GM19467 (cell line): ENCODE results near the gene RPL9.
"Not testable (repeated sequence)": the region's sequence is repeated elsewhere in the genome, so short reads cannot be mapped to it uniquely, and the experiment has no call there.

ENCODE experiments used
- ATAC-seq: cut with Tn5 transposase; IDR thresholded peaks from one replicate; pipeline ENCODE4 v1.9.1; 2021; ENCODE audit warnings: mild to moderate bottlenecking, moderate library complexity; ENCODE audit not compliant: unreplicated experiment

The RPL9 gene

GRCh38 chr4:39427520-39428114 is 31.1 kb downstream of the RPL9 start:
- no peak for ATAC-seq

GRCh38 chr4:39426728-39427127 is 32.0 kb downstream of the RPL9 start:
- ATAC-seq: no peak

GRCh38 chr4:39425297-39425696 is 33.4 kb downstream of the RPL9 start:
- ATAC-seq: not testable (repeated sequence)

DNA sequence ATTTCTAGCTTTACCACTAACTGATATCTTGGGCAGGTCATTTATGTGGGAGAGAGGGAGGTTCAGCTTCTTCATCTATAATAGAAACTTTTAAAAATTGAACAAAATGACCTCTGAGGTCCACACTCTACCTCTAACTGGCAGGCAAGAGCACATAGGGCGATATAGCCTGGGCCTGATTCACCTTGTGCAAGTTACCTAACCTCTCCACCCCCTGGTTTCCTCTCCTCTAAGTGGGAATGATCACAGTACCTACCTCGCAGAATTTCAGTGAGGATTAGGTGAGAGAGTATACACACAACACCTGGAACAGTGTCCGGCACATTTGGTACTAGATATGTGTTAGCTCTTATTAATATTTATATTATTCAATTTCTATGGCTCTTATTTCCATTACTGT is 36.5 kb downstream of the RPL9 start:
- ATAC-seq: no peak

GRCh38 chr4:39415678-39416283 is 42.9 kb downstream of the RPL9 start:
- no peak for ATAC-seq

DNA sequence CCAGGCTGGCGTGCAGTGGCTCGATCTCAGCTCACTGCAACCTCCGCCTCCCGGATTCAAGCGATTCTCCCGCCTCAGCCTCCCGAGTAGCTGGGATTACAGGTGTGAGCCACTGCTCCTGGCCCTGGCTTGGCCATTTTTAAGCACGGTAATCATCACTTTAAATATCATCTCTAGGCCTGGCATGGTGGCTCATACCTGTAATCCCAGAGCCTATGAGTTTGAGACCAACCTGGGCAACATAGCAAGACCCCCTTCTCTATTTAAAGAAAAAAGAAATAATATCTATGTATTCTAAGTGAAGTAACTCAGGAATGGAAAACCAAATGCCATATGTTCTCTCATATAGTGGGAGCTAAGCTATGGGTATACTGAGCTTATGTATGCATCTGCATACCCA is 47.2 kb downstream of the RPL9 start:
- not testable (repeated sequence) for ATAC-seq

- ATAC-seq: no peak
Measured at GRCh38 chr4:39410415-39410814, 48.3 kb downstream of the RPL9 start.

DNA sequence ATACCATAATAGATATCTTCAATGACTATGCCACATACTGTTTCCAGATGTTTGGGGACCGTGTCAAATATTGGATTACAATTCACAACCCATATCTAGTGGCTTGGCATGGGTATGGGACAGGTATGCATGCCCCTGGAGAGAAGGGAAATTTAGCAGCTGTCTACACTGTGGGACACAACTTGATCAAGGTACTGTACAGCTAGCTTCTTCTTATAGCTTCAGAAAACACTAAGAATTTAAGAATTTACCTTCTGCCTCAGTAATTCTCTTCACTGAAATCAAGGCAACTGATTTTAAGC is 51.2 kb downstream of the RPL9 start:
- ATAC-seq: no peak

- no peak for ATAC-seq
Measured at GRCh38 chr4:39406763-39407583, 51.7 kb downstream of the RPL9 start, which contains the start of gene KLB. Gene KLB (plus strand): TSS chr4:39406930. CDS start chr4:39406950, 20 bp downstream.
